GM19372 (cell line): ENCODE results near the gene SLCO3A1.
"Not testable (repeated sequence)": the region's sequence is repeated elsewhere in the genome, so short reads cannot be mapped to it uniquely, and the experiment has no call there.

ENCODE experiments used
- ATAC-seq: cut with Tn5 transposase; IDR thresholded peaks from one replicate; pipeline ENCODE4 v1.9.1; 2021; ENCODE audit warnings: mild to moderate bottlenecking, low read depth, moderate library complexity; ENCODE audit not compliant: unreplicated experiment

Gene SLCO3A1

GRCh38 chr15:92168066-92168683, 314.7 kb downstream of the SLCO3A1 start:
- ATAC-seq, result no peak

- ATAC-seq, result no peak
Measured at GRCh38 chr15:92170897-92171296, 317.4 kb downstream of the SLCO3A1 start.

- no peak for ATAC-seq
Measured at GRCh38 chr15:92178911-92179310, 325.4 kb downstream of the SLCO3A1 start.

- ATAC-seq, result no peak
Measured at GRCh38 chr15:92184142-92184541, 330.6 kb downstream of the SLCO3A1 start.

- no peak for ATAC-seq
Measured at GRCh38 chr15:92184679-92185230, 331.2 kb downstream of the SLCO3A1 start.

GRCh38 chr15:92187975-92188374, 334.5 kb downstream of the SLCO3A1 start:
- ATAC-seq, result no peak

GRCh38 chr15:92189166-92189565, 335.7 kb downstream of the SLCO3A1 start:
- ATAC-seq, result no peak

- no peak for ATAC-seq
Measured at GRCh38 chr15:92195241-92195640, 341.7 kb downstream of the SLCO3A1 start.

- no peak for ATAC-seq
Measured at GRCh38 chr15:92196342-92196741, 342.8 kb downstream of the SLCO3A1 start.

- ATAC-seq, result no peak
Measured at GRCh38 chr15:92197746-92198145, 344.2 kb downstream of the SLCO3A1 start.

GRCh38 chr15:92200891-92201290, 347.4 kb downstream of the SLCO3A1 start:
- ATAC-seq, result no peak

- no peak for ATAC-seq
Measured at GRCh38 chr15:92205255-92205739, 351.8 kb downstream of the SLCO3A1 start.

- ATAC-seq, result not testable (repeated sequence)
Measured at GRCh38 chr15:92207601-92208000, 354.1 kb downstream of the SLCO3A1 start.
